Measurements from ENCODE around the gene ROBO1.

Gene ROBO1

DNA sequence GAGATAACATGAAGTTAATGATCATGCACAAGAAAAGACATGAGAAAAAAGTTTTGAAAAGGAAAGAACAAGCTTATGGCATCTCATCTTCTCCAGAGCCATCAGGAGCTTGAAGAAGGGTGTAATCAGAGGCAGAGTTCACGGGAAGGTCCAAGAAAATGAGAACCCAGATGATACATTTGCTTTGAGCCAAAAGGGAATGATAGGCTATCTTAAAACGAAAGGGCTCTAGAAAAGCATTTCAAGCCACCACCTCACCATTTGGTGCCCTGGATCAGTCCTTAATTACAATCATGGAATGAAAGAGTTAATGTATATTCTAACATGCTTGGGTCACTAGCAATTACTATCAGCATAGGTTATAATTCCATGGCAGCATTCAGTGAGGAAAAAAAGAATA lies 781.8 kb downstream of the ROBO1 start:
- no peak for DNase-seq (ENCODE audit: low read depth in 2 of 2)

DNA sequence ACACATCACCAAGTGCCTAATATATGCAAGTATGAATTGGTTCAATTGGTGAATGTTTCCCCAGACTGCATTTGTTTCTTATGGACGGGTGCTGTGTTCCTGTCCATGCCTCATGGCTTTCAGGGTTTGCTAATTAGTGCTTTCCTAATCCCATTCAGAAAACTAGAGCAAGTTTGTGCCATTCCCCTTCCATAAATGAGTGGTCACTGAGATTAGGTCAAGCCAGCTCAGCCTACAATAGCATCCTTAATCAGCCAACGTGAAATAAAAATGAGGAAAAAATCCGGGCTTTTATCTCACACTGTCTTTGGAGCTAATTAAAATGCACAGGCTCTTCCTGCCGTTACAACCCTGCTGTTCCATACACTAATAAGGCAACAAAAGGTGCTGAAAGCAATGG lies 788.8 kb downstream of the ROBO1 start:
- no peak for DNase-seq (ENCODE audit: low read depth in 2 of 2)

DNA sequence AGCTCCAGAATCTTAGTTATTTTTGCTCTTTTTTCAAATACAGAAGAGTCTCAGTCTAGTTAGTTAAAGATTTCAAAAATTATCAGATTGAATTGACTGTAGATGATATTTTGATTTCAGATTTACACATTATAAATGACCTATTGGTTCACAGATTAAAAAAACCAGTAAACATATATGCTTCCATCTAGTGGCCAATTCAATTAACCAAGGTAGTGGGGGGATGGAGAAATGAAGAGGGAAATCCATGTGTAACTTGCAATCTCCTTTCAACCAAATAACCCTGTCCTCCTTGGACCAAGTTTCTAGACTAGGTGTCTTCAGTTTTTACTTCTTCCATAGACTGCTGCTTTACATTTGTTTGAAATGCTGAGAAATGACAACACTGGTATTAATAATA lies 789.8 kb downstream of the ROBO1 start:
- no peak for DNase-seq (ENCODE audit: low read depth in 2 of 2)

DNA sequence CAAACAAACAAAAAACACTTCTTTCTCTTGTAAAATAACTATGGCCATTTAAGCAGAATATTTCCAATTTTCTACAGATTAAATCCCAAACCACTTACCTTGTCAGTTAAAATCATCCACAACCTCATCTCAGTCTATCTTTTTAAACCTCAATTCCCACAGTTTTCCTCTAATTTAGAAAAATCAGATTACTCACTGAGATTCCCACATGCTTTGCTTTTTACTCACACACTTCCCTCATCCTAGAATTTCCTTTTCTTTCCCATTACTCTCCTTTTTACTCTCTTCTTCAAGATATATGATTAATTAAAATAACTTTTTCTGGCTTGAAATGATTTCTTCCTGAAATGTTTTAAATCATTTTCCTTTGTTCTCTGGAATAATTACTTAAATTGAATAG lies 790.7 kb downstream of the ROBO1 start:
- no peak for DNase-seq (ENCODE audit: low read depth in 2 of 2)

DNA sequence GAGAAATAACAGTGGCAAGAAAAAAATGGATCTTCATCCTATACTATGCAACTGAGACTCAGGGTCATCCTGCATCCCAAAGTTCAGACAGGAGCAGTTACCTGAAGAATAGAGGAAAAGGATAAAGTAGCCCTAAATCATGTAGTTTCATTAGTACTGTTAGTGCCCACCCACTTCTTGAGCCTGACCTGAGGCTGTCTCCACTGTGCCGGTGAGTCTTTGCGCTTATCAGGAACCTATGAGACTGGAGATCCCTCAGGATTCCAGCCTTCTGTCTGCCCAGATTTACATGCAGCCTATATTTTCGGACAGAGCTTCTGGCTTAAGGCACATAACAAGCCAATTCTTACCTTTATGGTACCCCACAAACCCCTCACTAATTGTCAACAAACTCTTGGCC lies 791.6 kb downstream of the ROBO1 start:
- DNase-seq (ENCODE audit: low read depth in 2 of 2) = no peak

DNA sequence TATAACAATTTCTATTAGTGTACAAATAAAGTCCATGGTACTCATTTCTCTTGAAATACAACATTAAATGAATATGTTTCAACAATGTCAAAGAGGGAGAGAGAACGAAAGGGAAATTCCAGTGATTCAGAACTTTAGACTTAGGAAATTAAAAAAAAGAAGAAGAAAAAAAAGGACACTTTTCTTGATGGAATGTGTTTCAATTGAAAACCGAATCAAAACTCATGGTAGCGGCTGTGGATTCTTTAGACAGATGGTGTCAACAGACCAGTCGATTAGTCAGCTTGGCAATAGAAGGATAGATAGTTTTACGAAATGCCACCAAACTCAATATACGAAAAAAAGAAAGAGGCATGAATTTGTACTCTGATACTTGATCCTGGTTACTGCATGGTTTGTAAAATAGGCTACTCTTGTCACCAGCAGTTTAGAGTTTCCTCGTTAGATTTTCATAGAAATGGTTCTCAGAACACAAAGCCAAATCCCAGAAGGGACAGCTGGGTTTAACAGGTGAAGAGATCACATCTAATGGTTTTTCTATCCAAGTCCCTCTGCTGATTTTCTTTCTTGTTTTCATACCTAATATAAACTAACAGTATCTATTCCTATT lies 793.5 kb downstream of the ROBO1 start:
- no peak for DNase-seq (ENCODE audit: low read depth in 2 of 2)

DNA sequence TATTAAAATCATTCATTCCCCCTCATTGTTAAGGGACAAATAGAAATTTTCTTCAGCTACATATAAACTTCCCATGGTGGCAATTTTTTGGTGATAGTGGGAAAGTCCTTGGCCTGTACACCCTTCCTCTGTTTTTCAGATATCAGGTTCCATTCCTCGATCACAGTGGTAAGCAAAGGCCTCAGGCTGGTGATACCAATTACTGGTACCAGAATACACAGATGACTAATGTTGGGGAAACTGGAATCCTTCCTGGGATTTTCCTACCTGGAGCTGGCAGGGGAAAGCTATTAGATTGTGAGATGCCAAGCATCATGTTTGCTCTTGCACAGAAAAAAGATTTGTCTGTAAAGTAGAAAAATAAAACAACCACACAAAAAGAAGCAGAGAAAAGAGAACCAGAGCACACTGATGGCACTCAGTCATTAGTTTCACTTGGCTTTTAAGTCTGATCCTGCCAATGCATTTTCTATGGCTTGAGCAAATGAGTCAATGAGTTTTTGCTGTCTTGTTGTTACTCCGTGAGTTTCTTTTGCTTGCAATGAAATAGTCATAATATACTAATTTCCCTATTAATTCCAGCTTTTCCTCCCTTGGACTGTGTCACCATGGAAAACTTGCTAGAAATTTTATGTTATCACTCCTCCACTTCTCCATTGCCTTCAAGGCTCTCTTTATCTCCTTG lies 795.0 kb downstream of the ROBO1 start:
- DNase-seq (ENCODE audit: low read depth in 2 of 2) = no peak

DNA sequence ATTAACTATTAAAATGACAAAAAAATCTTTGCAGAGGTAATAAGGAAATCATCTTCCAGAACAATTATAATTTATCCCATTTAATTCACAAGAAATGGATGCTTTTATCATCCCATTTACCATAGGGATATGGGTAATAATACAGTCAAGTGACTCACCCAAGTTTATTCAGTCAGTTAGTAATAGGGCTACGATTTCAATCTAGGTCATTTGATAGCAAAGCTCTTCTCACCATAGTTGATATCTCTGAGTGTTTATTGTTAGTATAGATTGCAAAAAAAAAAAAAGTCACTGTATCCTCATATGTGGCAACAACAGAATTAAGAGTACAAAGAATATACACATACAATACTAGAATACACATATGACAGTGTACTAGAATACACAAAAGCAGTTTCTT lies 797.1 kb downstream of the ROBO1 start:
- DNase-seq (ENCODE audit: low read depth in 2 of 2) = no peak

DNA sequence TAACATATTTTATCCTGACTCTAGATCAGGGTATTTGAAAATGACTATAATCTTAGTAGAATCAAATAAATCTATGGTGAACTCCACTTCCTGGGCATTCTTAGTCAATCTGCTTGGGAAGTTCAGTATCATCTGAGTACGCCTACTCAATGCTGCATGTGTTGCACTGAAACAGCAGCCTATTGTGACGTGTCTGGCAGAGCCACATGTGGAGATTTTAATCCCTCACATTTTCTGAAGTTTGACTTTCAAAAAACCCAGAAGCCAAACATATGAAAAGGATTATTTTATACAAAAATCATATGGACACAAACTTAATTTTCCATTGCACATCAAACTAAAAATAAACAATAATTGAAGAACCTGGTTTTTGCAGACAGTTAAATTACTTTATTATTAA lies 798.3 kb downstream of the ROBO1 start:
- no peak for DNase-seq (ENCODE audit: low read depth in 2 of 2)

DNA sequence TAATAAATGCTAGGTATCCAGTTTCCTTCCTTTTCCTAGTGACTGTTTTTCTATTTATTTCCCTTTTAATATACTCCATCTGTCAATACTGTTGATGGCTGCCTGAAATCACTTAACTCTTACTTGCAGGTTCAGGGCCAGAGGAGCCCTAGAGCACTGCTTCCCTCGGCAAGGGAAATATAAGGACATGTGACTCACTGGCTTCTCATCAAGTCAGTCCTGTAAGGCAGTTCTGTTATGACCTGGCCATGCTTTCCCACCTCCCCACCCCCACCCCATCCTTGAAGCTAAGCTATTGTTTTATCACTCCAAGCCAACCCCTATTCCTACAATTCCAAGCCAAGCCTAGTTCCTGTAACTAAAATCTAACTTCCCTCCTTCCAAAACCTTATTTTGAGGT lies 800.7 kb downstream of the ROBO1 start:
- DNase-seq (ENCODE audit: low read depth in 2 of 2) = no peak

DNA sequence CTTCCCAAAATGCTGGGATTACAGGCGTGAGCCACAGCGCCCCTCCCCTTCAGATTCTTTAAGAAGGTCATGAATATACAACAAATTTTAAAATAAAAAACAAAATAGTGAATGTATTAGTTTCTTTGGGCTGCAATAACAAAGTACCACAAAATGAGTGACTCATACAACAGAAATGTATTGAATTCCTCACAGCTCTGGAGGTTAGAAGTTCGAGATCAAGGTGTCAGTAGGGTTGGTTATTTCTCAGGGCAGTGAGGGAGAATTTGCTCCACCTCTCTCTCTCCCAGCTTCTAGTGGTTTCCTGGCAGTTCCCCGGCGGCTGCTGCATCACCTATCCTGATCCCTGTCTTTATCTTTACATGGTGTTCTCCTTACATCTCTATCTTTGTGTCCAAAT lies 804.0 kb downstream of the ROBO1 start:
- DNase-seq (ENCODE audit: low read depth in 2 of 2) = no peak

DNA sequence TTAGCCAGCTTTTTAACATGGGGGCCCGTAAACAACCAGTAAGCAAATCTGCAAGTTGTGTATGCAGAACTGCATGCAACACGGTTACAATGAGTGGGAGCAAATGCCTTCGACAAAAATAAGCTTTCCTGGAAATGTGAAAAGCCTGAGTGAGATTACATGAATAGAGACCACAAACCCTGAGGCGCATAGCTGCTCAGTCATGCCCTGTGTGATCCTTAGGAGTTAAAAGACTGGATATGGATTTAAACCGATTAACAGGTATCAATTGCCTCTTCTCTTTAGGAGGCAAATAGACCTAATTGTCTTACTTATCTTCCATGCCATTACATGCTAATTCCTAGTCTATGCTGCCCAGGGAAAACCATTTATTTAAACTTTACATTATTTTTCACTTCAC lies 810.3 kb downstream of the ROBO1 start:
- DNase-seq (ENCODE audit: low read depth in 2 of 2) = no peak

DNA sequence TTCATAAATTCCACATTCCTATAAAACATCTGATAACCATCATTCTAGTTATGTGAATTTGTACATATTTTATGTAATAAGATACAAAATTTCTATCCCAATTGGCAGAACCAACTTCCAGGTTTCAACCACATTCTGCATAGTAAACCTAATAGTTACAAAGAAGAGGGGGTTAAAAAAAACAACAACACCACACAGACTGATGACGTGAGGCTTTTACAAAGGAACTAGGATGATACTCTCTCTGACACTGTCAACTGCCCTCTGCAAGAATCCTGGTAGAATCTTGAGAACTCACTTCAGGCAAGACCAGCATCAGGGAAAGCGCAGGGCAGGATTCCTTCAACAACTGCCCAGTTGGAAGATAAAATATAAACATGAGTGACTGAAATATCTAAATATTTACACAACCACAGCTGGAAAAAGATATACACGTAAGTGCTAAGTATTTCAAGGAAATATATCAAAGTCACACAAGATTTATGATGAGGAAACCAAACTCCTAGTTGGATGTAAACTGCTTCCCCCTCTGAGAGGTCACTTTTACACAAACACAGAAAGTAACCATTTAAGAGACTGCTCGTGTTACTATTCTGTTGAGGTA lies 816.4 kb downstream of the ROBO1 start:
- DNase-seq (ENCODE audit: low read depth in 2 of 2) = no peak

DNA sequence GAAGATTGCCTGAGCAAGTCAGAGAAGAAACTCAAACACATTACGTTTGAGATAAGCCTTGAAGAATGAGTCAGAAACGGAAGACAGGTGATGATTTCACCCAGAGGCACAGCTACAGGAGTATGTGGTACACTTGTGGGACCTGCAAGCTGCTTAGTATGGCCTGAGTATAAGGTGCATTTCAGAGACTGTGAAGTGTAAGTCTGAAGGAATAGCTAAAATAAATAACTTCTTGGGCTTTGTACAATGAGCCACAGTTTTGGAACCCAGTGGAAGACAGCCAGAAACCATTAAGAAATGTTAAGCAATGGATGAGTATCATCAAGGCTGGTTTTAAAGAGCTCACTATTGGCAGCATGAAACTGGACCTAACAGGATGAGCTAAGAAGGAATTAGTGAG lies 826.2 kb downstream of the ROBO1 start:
- no peak for DNase-seq (ENCODE audit: low read depth in 2 of 2)

DNA sequence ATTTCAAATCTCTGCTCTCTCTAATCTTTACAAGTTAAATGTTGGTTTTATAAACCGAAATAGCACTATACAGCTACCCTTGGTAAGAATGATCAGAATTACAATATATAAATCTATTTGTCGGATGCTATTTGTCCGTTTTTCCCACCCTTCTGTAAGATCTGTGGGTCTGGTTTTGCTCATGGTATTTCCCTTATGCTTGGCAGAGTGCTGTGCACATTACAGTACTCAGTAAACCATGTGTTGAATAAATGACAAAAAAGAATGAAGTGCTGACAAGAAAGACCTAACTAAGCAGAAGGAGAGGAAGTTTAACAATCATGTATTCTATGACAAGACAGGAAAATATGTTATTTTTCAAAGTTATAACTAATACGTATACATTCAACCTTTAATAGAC lies 827.2 kb downstream of the ROBO1 start:
- DNase-seq (ENCODE audit: low read depth in 2 of 2) = no peak

DNA sequence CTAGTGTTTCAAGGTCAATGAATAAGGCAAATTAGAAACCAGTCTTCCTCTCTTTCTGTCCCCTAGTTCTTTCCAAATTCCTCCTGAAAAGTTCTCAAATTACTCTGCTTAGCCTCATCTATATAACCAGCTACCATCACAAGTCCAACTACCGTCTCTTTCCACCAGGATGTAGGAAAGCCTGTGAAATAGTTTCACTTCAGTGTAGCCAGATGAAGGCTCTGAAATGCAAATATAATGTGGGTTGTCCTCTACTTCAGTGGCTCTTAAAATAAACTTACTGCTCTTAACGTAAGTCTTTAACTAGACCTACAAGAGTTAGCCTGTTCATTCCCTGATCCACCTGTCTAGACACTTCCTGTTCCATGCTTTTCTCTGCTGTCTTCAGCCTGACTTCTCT lies 827.7 kb downstream of the ROBO1 start:
- no peak for DNase-seq (ENCODE audit: low read depth in 2 of 2)

DNA sequence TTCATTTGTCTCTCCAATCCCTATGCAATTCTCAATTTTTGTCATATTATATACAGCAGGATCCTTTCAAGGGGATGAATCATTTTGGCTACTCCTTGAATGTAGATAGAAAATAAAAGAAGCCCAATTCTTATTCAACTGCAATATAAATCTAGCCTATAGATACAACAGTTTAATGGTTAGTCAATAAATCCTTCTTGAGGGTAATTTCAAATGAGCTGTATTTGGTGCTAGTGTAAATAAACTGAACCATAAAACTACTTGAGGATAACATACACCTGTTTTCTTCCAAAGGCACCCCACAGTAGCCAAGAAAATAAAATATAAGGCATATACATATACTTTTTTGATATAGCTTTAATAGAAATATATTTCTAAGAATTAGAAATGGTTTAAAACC lies 830.3 kb downstream of the ROBO1 start:
- DNase-seq (ENCODE audit: low read depth in 2 of 2) = no peak

DNA sequence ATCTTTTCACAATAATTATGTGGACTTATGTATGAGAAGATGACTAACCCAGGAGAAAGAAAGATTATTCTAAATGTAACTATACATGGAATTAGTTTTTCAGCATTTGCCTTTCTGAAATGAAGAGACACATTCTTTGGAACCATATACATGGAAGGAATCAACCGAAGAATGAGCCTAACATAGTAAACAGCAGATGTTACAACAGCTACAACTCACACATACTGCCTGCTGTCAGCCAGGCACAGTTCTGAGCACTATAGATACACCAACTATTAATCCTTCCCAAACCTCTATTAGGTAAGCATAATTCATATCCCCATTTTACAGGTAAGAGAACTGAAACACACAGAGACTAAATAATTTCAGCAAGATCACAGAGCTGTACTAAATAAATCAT lies 840.0 kb downstream of the ROBO1 start:
- no peak for DNase-seq (ENCODE audit: low read depth in 2 of 2)

DNA sequence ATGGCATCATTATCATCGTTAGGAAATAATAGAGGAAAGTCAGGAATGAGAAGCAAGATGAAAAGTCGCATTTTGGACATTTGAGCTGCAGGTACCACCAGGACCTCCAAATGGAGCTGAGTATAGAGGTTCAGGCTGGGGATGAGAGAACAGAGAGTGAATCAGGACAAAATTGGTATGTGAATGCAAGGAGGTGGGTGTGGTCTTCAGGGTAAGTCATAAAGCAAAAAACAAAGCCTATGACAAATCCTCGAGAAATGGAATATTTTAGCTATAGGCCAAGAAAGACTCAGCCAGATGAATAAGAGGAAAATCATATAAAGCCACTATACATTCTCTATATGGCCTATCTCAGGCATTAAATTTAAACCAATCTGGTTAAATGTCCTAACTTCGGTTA lies 841.3 kb downstream of the ROBO1 start:
- DNase-seq (ENCODE audit: low read depth in 2 of 2) = no peak

DNA sequence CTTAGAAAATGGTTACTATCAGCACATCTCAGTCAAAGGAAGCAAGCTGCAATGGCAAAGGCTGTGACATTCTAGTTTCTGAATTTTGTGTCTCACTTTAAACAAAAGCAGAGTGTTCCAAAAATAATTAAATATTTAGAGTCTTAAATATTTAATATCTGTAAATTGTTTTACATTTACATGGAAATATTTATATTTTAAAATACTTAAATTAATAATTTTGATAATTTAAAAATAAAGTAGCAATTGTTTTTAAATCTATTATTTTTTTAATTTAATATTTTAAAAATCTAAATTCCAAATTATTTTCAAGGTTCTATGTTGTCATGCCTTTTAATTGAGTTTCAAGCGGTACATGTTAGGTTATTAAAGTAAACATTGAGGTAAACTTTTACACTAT lies 843.1 kb downstream of the ROBO1 start:
- no peak for DNase-seq (ENCODE audit: low read depth in 2 of 2)

DNA sequence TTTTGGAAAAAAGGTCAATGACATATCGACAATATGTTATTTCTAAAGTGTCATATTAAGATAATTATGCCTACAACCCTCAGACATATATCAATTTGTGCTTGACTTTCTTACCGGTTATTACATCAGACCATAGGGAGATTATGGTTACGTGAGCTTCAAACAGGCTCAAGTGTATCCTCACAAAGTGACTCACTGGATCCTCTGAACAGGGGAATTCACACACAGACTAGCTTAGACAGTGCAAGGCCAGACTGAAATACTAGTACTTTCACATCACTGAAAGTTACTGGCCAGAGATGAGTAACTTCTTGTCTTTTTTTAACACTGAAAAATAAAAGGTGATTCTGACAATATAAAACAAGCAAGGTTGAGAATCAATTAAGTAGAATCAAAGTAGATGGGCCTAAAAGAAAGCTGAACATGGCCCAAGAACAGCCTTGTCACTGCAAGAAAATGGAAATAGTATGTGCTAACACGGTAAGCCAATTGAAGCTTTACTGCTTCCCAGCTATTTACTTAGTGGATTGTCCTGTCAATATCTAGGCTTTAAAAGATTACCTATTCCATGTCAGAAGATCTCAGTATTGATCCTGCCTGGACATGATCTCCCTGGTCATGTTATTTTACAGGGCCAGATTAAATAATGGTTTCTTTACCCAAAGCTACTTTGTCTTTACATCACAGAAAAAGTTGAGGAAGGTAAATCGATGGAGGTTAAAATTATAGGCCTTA lies 848.6 kb downstream of the ROBO1 start:
- DNase-seq (ENCODE audit: low read depth in 2 of 2) = no peak

DNA sequence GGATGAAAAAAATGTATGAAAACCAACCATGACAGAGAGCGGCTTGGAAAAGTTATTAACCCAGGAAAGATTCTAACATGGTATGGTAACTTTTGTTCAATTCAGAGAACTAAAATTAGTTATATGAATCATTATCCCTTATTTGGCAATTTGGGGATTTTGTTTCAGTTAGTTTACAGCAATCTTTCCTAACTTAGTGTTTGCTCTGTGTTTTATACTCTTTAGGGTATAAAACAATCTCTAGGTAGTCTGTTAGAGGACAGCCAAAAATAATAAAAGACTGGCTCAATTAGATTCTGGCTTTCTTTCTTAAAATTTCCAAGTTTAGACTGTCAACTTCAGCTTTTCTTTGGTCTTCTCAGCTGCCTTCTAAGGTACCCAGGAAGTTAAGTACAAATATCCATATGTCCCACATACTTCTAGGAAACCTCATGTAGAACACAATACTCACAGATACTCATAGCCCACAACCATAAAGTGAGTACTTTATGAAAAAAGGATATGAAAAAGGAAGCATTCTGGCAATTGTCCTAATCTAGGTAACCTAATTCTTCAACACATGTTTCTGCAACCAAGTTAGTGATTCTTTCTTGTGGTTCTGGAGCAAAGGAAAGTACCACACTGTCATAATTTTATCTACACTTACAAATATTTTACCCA lies 849.3 kb downstream of the ROBO1 start:
- no peak for DNase-seq (ENCODE audit: low read depth in 2 of 2)
